Rectal smooth muscle tissue (tissue), 1 donor: ENCODE data around the gene KIF5A.

ENCODE experiments used
- H3K27ac ChIP-seq: one replicate; pipeline ENCODE4 v1.7.0; 2013; ENCODE audit warnings: low read depth, low read length, inconsistent platforms
- H3K27me3 ChIP-seq: one replicate; pipeline ENCODE4 v1.7.0; 2013; ENCODE audit warnings: low read length; ENCODE audit not compliant: control insufficient read depth, insufficient read depth
- H3K36me3 ChIP-seq: one replicate; pipeline ENCODE4 v1.7.0; 2013; ENCODE audit warnings: low read length; ENCODE audit not compliant: control insufficient read depth, insufficient read depth
- H3K4me1 ChIP-seq: one replicate; pipeline ENCODE4 v1.7.0; 2013; ENCODE audit warnings: low read length; ENCODE audit not compliant: control insufficient read depth, insufficient read depth
- H3K4me3 ChIP-seq: one replicate; pipeline ENCODE4 v1.7.0; 2013; ENCODE audit warnings: low read length
- H3K9ac ChIP-seq: one replicate; pipeline ENCODE4 v1.7.0; 2013; ENCODE audit warnings: low read length

Gene KIF5A

GRCh38 chr12:57604992-57605810, 55.4 kb downstream of the KIF5A start:
- H3K4me3 ChIP-seq, result peak overlapping the region; percentile 73
- H3K36me3 ChIP-seq, result peaks cover 7% of the 10 kb centered on the region
- peak overlapping the region; percentile 95 for H3K27ac ChIP-seq
- H3K4me1 ChIP-seq, result peaks cover 13% of the 10 kb centered on the region
- peak overlapping the region; percentile 75 for H3K9ac ChIP-seq
- H3K27me3 ChIP-seq, result no peaks in the 10 kb centered on the region

GRCh38 chr12:57605811-57606311, 56.0 kb downstream of the KIF5A start:
- peaks cover 5% of the 10 kb centered on the region for H3K36me3 ChIP-seq
- H3K9ac ChIP-seq, result no peak overlapping the region
- peak overlapping the region; percentile 95 for H3K27ac ChIP-seq
- no peaks in the 10 kb centered on the region for H3K27me3 ChIP-seq
- H3K4me3 ChIP-seq, result peak overlapping the region; percentile 39
- peaks cover 13% of the 10 kb centered on the region for H3K4me1 ChIP-seq

GRCh38 chr12:57606399-57606798, 56.6 kb downstream of the KIF5A start:
- no peak overlapping the region for H3K9ac ChIP-seq
- no peak overlapping the region for H3K4me3 ChIP-seq
- peak overlapping the region; percentile 95 for H3K27ac ChIP-seq
- peaks cover 3% of the 10 kb centered on the region for H3K36me3 ChIP-seq
- no peaks in the 10 kb centered on the region for H3K27me3 ChIP-seq
- peaks cover 14% of the 10 kb centered on the region for H3K4me1 ChIP-seq

- Histone ChIP-seq H3K9ac (no peak overlapping the region), H3K4me1 (peaks cover 14% of the 10 kb centered on the region), H3K36me3 (peaks cover 3% of the 10 kb centered on the region), H3K4me3 (no peak overlapping the region), H3K27ac (no peak overlapping the region), H3K27me3 (no peaks in the 10 kb centered on the region)
Observed at GRCh38 chr12:57606821-57607220, 57.0 kb downstream of the KIF5A start.

- peaks cover 3% of the 10 kb centered on the region for H3K36me3 ChIP-seq
- H3K4me1 ChIP-seq, result peaks cover 27% of the 10 kb centered on the region
- H3K9ac ChIP-seq, result no peak overlapping the region
- H3K27me3 ChIP-seq, result no peaks in the 10 kb centered on the region
- H3K4me3 ChIP-seq, result no peak overlapping the region
- H3K27ac ChIP-seq, result peak overlapping the region; percentile 100
Observed at GRCh38 chr12:57607958-57608663, 58.3 kb downstream of the KIF5A start.

- H3K27me3 ChIP-seq, result peaks cover 3% of the 10 kb centered on the region
Observed at GRCh38 chr12:57609101-57609780, 59.4 kb downstream of the KIF5A start.

GRCh38 chr12:57609781-57610553, 60.1 kb downstream of the KIF5A start:
- Histone ChIP-seq H3K9ac (no peak overlapping the region), H3K4me1 (peaks cover 25% of the 10 kb centered on the region), H3K4me3 (peak overlapping the region; percentile 53)

More at GRCh38 chr12:57609101-57609780, 59.4 kb downstream of the KIF5A start:
- Histone ChIP-seq H3K9ac (no peak overlapping the region), H3K36me3 (peaks cover 6% of the 10 kb centered on the region), H3K27ac (peak overlapping the region; percentile 100), H3K4me1 (peaks cover 25% of the 10 kb centered on the region), H3K4me3 (peak overlapping the region; percentile 46)

GRCh38 chr12:57610554-57611107, 60.8 kb downstream of the KIF5A start:
- Histone ChIP-seq H3K27me3 (peaks cover 3% of the 10 kb centered on the region), H3K27ac (peak overlapping the region; percentile 100), H3K4me1 (peaks cover 25% of the 10 kb centered on the region), H3K4me3 (peak overlapping the region; percentile 53), H3K9ac (peak overlapping the region; percentile 55), H3K36me3 (peaks cover 10% of the 10 kb centered on the region)

More at GRCh38 chr12:57609781-57610553, 60.1 kb downstream of the KIF5A start:
- H3K36me3 ChIP-seq, result peaks cover 9% of the 10 kb centered on the region
- H3K27ac ChIP-seq, result peak overlapping the region; percentile 100
- peaks cover 3% of the 10 kb centered on the region for H3K27me3 ChIP-seq

GRCh38 chr12:57611108-57611826, 61.4 kb downstream of the KIF5A start, which contains the start of gene ARHGEF25:
Gene ARHGEF25 (plus strand): TSS chr12:57611435. CDS start chr12:57611895, 460 bp downstream.
- peak within 1 kb of the TSS; percentile 100 for H3K27ac ChIP-seq
- H3K4me3 ChIP-seq, result peak within 1 kb of the TSS; percentile 53
- H3K36me3 ChIP-seq, result peaks cover 14% of the 10 kb centered on the region
- H3K9ac ChIP-seq, result peak within 1 kb of the TSS; percentile 55
- peaks cover 3% of the 10 kb centered on the region for H3K27me3 ChIP-seq
- H3K4me1 ChIP-seq, result peaks cover 23% of the 10 kb centered on the region

- Histone ChIP-seq H3K36me3 (peaks cover 14% of the 10 kb centered on the region), H3K4me1 (peaks cover 23% of the 10 kb centered on the region), H3K4me3 (peak overlapping the region; percentile 26), H3K27ac (peak overlapping the region; percentile 100), H3K27me3 (peaks cover 3% of the 10 kb centered on the region), H3K9ac (peak overlapping the region; percentile 24)
Observed at GRCh38 chr12:57611827-57612710, 62.2 kb downstream of the KIF5A start.
